GM12892 (cell line): ENCODE data around the gene KCNK4.
"Not testable (repeated sequence)": the region's sequence is repeated elsewhere in the genome, so short reads cannot be mapped to it uniquely, and the experiment has no call there.

Source experiments
- POLR2AphosphoS5 ChIP-seq: IDR thresholded peaks from 2 replicates; pipeline ENCODE4 v1.6.1; 2011; ENCODE audit warnings: low read depth, low read length, control low read depth
- TAF1 ChIP-seq: IDR thresholded peaks from 2 replicates; pipeline ENCODE4 v1.6.1; 2011; ENCODE audit warnings: low read depth, mild to moderate bottlenecking, control low read depth, low read length, borderline replicate concordance

DNA sequence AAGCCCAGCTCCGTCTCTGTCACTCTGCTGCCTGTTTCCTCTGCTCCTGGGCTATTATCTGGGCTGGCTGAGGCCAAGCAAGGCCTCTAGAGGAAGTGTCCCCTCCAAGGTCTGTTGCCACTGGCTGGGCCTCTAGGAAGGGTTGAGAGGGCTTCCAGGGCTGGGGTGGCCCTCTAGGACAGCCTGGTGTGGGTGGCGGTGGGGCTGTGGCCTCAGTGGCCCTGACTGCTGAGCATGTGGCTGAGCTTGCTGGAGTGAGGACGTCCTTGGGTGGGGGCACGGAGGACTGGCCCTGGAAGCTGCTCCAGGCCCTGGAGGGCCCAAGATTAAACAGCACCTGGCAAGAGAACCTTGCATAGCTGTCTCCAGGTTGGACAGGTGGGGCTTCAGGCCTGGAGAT, 32.9 kb downstream of the KCNK4 start:
- TF ChIP-seq TAF1, POLR2AphosphoS5: not testable (repeated sequence)
